Stimulated activated CD4-positive, alpha-beta T cell treated with anti-CD3 and anti-CD28 coated beads, Interleukin-15, amount 100 ng/mL, for 48 hours (primary cell): ENCODE results near the gene MCOLN2.
"Not testable (repeated sequence)": the region's sequence is repeated elsewhere in the genome, so short reads cannot be mapped to it uniquely, and the experiment has no call there.

Source experiments
- DNase-seq, 2 donors: peaks; one replicate each; pipeline ENCODE4 v3.0.0-alpha.2; 2020; ENCODE audit warnings: low read depth in 2 of 2

The MCOLN2 gene

DNA sequence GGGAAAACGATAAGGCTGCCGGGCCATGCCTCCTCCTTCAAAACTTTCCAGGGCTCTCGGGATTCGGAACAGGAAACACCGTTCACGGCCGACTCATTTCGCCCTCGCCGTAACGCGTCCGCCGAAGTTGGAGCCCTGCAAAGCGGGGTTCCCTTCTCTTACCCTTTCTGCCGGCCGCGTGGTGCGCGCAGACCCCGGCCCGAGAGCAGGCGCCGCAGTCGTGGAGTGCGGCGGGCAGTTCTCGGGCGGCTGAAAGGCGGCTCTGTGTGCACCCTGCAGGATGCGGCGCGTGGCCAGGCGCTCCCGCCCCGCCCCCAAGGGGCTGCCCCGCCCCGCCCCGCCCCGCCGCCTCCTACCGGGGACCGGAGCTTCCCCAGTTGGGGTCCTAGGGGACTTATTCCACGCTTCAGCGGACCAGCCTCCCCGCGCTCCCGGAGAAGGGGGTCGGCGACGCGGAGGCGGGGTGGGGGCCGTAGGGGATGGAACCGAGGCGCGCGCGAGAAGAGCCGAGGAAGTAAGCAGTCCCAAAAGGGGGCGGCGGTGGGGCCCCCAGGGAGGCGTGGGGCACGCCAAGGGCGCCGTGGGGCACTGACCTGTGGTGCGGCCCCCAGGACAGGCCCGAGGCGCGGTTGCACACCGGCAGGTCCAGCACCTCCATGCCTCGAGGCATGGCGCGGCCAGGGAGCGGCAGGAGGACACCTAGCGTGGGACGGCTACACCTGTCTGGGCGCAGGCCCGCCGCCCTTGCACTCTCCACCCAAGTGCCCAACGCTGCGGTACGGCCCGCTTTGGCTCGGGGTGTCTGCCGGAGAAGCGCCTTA, at the start of gene MCOLN2:
Gene MCOLN2, minus strand, starts transcription at position 268 of the 821 bp plus-strand sequence. Its CDS starts 241 bp downstream, at position 27.
- DNase-seq, result peak in 1 of 2 donors; percentile 32

DNA sequence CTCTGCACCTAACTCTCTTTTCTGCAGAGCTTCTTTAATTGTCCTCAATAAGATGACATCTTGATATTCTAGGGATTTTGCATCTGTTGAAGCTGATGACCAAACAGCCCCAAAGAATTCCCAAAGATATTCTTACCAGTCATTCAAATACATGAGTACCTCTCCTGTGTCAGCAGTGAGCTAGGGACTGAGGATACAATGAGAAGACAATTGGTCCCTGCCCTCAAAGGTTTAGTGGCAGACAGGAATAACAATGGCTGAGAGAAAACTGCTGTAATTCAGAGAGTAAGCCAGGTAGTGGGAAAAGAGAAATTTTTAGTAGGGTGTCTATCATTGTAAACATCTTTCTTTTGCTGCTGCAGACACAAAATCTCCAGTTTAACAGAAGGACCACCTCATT, 45.5 kb upstream of the MCOLN2 start:
- no peak for DNase-seq

DNA sequence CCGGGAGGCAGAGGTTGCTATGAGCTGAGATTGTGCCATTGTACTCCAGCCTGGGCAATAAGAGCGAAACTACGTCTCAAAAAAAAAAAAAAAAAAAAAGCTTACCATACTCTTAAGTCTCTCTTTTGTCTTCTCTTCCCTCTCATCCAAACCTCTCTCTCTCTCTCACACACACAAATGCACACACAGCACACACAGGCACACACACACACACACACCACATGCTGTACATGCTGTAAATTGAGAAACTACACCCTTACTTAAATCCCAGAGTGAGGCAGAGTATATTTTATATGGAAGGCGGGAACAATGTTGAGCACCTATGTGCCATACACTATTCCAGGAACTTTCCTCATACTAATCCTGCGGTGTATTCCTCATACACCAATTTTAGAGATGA, 44.9 kb upstream of the MCOLN2 start:
- DNase-seq, result no peak

DNA sequence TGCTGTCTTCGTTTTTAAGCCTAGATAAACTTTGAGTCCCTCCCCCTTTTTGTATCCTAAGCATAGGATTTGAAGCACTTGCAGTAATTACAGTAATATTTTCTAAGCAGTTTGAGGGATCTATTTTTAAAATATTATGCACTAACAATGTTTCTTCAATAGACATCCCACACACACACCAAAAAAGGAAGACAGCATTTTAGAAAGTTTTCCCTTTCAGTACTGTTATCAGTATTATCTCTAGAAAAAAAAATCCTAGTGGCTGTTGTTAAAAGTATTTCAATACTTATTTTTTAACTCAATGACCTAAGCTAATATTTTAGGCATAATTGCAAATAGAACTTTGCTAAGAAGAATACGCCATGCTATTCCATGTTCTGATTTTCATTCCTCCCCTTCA, 36.3 kb upstream of the MCOLN2 start:
- no peak for DNase-seq

DNA sequence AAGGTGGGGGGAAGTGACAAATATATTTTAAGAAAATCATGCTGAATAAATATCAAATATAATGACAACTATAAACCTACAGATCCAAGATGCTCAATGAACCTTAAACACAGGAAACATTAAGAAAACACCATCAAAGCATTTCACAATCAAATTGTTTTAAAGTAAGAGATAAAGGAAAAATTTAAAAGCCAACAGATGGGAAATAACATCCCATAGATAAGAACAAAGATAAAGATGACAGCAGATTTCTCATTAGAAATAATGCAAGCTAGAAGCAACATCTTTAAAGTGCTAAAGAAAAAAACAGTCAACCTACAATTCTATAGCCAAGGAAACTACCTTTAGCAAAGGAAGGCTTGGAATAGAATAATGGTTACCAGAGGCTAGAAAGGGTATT, 33.6 kb upstream of the MCOLN2 start:
- no peak for DNase-seq

DNA sequence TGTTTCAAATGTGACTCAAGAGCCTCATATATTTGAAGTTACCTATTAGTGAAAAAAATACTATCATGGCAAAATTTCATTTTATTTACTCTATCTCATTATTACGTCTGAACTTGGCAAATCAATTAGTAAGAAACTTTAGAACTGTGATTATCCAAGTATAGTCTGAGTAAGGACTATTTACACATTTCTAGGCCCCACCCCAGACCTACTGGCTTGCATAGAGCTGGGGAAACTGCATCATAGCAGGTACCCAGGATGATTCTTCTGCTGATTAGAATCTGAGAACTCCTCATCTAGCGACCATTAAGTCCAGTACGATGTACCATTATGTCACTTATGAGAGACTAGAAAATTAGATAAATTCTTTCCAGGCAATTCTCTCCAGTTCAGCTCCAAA, 31.2 kb upstream of the MCOLN2 start:
- no peak for DNase-seq

DNA sequence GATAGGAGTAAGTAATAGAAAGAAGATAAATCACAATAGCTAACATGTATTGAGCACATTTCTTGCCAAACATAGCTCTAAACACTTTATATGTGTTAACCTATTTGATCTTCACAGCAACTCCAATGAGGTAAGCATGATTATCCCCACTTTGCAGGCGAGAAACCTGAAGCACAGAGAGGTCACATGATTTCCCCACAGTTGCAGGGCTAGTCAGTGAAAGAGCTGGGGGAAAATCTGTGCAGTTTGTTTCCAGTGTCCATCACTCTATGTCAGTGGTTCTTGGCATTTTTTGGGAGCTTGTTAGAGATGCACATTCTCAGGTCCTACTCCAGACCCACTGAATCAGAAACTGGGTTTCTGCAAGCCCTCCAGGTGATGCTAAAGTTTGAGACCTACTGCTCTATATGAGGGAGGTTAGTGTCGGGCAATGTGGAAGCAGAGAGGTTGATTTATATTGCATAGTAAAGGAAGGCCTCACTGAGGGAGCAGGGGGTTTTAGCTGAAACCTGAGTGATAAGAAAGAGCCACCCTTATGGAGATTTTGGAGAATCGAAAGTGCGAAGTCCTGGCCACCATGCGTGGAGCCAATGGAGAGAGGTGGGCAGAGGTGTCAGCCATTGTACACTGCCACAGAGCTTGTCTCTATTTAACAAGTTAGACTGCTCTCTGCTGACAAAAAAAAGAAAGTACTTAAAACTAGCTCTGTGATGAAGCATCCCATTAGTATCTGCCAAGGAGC, 30.5 kb upstream of the MCOLN2 start:
- no peak for DNase-seq

DNA sequence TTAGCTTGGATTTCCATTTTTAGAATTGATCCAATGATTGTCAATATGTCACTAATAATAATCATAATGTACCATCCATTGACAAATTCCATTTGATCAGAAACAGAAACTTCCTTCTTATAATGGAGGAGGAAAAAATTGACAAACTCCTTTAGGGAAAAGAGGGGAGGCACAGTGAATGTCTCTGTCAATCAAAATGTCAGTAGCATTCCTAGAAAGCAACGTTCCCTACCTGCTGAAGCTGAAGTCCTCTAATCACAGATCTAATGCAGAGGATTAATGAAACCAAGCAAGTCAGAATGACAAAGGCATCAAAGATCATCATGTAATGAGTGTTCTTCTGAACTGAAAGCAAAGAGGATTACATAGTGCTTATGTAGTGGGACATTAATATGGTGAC, 29.0 kb upstream of the MCOLN2 start:
- DNase-seq, result no peak

DNA sequence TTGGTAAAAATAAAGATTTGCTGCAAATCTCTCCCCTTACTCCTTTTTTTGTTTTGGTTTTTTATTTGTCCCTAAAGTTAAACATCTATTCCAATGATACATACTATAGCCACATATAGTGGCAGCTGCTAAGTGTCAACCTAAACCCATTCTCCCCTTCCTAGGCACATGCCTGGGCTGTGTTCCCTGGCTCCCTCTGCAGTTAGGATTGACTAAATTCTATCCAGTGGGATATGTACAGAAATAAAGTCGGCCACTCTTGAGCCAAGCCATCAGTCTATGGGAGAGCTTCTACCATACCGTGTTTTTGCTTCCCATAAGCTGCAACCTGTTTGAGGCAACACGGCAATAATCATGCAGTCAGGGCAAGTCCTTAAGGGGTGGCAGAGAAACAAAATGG, 27.8 kb upstream of the MCOLN2 start:
- no peak for DNase-seq

DNA sequence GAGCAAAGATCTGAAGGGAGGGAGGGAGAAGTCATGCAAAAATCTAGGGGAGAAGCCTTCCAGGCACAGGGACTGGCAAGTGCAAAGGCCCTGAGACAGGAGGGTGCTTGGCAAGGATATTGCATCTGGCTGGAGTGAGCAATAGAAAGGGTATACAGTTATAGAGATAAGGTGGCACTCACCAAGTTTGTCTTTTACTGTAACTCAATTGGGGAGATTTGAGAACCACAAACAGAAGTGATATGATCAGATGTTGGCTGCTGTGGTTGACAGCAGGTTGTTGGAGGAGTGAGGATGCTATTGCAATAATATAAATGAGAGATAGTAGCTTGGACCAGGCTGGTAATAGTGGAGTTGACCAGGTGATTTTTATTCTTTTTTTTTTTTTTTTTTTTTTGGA, 25.8 kb upstream of the MCOLN2 start:
- no peak for DNase-seq

DNA sequence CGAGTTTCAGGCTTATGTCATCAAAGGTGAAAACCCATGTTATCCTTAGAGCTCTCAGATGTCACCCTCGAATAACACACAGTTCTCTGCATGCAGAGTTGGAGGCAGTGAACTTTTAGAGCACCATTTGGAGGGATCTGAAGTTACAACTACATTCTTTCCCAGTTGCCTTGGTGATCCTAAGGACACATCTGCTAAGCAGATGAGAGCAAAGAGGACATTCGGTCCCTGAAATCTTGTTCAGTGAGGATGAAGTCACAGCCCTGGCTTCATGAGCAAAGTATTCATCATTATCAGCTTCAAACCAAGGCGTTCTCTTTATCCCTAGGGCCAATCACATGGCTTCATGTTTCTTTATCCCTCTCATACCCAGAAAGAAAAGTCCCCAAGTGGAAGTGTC, 23.1 kb upstream of the MCOLN2 start:
- DNase-seq, result no peak

DNA sequence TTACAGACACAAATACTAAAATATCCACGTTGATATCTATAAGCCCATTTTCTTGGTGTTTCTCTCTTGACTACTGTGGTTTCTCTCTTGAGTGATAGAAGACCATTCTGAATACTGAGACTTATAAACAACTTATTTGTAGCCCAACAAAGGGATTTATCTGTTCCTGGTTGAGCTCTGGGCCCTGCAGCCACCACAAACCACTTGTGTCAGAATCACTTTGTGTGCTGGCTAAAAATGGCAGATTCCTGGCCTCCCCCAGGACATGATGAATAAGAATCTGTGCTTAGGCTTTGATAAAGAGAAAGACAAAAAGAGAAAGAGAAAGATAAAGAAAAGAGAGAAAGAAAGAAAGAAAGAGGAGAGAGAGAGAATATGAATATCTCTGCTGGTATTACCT, 18.9 kb upstream of the MCOLN2 start:
- DNase-seq, result no peak

DNA sequence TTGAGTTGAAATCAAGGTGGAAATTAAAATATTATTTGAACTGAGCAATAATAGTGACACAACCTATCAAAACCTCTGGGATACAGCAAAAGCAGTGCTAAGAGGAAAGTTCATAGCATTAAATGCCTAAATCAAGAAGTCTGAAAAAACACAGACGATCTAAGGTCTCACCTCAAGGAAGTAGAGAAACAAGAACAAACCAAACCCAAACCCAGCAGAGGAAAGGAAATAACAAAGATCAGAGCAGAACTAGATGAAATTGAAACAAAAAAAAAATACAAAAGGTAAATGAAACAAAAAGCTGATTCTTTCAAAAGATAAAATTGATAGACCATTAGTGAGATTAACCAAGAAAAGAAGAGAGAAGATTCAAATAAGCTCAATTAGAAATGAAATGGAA, 8.7 kb upstream of the MCOLN2 start:
- not testable (repeated sequence) for DNase-seq

DNA sequence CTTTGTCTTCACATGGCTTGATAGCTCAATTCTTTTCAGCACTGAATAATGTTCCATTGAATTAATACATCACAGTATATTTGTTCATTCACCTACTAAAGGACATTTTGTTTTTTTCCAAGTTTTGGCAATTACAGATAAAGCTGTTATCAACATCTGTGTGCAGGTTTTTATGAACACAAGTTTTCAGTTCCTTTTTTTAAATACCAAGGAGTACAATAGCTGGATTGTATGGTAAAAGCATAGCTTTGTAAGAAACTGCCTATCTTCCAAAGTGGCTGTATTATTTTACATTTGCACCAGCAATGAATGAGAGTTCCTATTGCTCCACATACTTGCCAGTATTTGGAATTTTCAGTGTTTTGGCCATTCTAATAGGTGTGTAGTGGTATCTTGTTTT, 4.8 kb upstream of the MCOLN2 start:
- DNase-seq, result no peak

DNA sequence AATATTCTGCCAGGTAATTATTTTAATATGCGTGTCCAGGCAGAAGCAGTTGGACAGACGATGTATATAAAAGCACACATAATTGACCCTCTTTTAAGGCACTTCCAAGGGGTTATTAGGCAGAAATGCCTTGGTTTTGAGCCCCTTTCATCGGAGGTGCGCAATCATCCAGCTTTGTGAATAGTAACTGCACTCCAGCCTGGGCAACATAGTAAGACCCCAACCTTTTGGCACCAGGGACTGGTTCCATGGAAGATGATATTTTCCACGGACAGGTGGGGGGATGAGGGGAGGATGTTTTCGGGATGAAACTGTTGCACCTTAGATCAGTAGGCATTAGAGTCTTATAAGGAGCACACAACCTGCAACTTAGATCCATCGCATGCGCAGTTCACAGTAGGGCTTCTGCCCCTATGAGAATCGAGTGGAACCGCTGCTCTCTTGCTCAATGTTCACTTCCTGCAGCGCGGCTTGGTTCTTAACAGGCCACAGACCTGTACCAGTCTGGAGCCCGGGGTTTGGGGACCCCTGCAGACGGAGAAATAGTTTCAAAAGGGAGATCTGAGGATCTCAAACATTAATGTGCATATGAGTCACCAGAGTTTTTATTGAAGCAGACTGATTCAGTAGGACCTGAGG, 1.8 kb upstream of the MCOLN2 start:
- no peak for DNase-seq

DNA sequence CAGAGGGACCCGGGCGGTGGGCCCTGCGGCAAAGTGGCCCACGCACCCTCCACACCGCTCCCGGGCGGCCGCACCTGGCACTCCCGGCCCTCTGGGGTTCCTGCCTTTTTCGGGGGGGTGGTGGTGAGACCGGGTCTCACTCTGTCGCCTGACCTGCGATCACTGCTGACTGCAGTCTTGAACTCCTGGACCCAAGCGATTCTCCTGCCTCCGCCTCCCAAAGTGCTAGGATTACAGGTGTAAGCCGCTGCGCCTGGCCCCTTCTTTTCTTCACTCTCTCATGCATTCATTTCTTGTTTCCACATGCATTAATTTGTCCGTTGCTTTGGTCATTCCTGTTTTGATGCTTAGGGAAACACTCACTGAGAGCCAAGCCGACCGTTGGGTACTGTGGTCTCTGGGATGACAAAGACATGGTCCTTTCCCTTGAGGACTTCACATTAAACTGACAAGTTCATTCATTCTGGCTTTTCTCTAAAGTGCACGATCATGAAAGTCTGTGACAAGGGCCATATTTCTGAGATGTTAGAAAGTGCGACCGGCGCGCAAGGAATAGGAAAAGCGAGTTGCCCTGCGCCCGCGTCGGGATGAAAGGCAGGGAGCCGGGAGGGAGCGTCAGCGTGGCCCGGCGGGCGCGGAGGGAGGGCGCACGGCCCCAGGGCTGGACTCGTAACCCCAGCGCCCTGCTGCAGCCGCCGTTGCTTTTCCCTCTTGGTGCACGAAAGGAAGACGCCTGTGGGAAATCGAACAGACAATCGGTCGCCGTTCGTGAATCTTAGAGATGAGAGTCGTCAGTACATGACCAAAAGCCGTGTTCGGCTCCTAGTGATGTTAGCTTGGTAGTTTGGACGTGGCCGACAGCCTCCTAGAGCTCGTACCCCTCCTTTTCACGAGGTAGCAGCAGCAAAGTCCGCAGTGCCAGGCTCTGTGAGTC, 1.0 kb upstream of the MCOLN2 start:
- DNase-seq, result no peak

DNA sequence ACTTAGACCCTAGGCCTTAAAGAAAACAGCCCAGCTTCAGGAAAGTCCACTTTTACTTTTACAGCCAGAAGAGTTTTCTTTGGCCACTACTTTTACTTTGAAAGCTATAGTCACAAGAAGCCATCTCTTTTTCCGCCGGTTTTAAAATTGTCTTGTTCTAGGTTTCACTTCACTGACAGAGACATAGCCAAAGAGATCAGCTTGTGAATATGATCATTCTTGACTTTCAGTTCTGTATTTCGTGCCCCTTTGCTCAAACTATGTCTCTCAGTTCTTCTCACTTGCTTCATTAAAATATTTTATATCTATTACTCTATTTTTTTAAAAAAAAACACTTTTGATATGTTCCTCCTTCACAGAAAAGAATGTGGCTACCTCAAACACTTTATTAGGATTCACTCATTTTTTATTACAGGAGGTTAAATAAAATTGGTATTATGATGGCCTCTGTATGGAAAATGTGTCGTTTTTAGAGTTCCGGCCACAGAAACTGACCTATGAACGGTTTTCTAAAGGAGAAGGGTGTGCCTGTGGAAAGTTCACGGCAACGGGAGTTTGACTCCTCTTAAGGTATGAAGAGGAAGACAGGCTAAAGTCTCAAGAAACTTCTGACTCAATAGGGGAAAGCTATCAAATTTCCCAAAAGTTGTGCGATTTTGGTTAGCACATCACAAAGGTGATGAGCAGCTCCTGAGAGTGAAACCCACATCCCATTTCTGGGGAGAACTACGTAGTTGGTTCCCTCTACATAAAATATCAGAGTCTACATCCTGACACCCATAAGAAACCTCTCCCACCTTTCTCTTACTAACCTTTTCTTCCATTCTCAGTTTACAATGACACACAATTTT, 1.2 kb downstream of the MCOLN2 start:
- no peak for DNase-seq

DNA sequence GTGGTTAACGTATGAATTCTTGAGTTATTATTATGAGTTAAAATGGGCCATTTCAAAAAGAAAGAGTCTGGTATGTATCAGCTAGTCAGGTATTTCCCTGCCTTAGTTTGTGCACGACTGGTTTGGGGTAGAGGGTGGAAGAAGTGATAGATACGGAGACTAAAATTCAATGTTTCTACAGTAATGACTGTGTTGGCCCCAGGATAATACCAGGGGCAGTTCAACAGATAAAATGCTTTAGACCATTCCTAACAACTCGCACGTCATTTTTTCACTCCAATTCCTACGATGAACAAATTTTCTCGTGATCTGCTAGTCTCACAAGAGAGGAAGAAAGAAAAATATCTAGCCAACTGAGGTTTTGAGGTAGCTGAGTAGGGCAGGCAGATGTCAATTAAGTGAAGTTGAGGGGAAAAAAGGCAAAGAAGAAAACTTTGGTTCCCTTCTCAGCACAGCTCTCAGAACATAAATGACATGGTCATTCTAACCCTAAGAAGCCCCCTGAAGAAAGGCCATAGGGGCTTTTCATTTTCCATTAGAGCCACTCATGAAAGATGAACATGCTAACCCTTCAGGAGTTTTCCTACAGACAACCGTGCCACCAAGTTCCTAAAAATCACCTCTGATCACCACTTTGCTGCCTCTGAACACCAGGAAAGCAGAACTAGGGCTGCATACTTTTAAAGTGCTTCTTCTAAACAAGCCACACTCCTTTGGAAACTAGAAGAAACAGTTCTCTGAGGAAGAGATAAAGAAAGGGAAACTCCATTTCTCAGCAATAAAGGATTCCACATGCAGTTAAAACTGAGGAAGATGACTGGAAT, 5.6 kb downstream of the MCOLN2 start:
- DNase-seq, result no peak

DNA sequence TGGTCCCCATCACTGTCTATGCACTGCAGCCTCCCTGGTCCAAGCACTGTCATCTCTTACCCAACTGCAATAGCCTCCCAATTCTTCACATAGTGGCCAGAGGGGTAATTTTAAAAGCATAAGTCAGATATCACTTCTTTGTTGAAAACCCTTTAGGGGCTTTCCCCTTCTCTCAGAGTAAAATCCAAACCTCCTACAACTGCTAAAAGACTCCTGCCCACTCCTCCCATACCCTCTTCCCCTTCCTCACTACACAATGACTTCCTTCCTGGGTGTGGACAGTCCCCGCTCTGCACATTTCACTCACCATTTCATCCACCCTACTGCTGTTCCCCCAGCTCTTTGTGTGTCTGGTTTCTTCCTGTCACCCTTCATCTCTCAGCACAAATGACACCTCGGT, 8.3 kb downstream of the MCOLN2 start:
- DNase-seq, result no peak

DNA sequence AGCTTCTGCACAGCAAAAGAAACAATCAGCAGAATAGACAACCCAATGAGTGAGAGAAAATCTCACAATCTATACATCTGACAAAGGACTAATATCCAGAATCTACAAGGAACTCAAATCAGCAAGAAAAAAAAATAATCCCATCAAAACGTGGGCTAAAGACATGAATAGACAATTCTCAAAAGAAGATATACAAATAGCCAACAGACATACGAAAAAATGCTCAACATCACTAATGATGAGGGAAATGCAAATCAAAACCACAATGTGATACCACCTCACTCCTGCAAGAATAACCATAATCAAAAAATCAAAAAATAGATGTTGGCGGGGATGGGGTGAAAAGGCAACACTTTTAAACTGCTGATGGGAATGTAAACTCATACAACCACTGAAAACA, 10.4 kb downstream of the MCOLN2 start:
- DNase-seq, result not testable (repeated sequence)
